Prostate gland (tissue), 2 donors: ENCODE data around the gene CADPS. TPM values are rescaled to one million over a fixed set of nuclear protein-coding genes. Genes with fewer than 3 reads are reported as not detected.

Experiments used
- DNase-seq: peaks from one replicate; pipeline ENCODE4 v3.0.0-alpha.2; 2019; ENCODE audit warnings: low spot score
- H3K27ac ChIP-seq, 2 donors: fragments of 200-600 bp; sonication (generic); 2 replicates each; pipeline ENCODE4 v1.5.1; 2017 to 2019
- H3K27me3 ChIP-seq: fragments of 200-600 bp; sonication (generic); replicated peaks from 2 replicates; pipeline ENCODE4 v1.5.1; 2019; ENCODE audit not compliant: insufficient read depth
- H3K36me3 ChIP-seq, 2 donors: fragments of 200-600 bp; sonication (generic); 1 replicate in 1 of 2; 2 replicates in 1 of 2; pipeline versions ENCODE4 v1.5.1 to v1.8.1; 2017 to 2019
- H3K4me1 ChIP-seq: fragments of 200-600 bp; sonication (generic); replicated peaks from 2 replicates; pipeline ENCODE4 v1.5.1; 2019
- H3K4me3 ChIP-seq, 2 donors: fragments of 200-600 bp; sonication (generic); 2 replicates each; pipeline ENCODE4 v1.5.1; 2017 to 2019
- H3K9me3 ChIP-seq: fragments of 200-600 bp; sonication (generic); 2 replicates; pipeline ENCODE4 v1.5.1; 2017
- POLR2A ChIP-seq: fragments of 450-650 bp; IDR thresholded peaks from one replicate; pipeline ENCODE4 v1.6.1; 2016; ENCODE audit warnings: antibody characterized with exemption, mild to moderate bottlenecking
- POLR2AphosphoS5 ChIP-seq: sonication (generic); formaldehyde crosslinking; IDR thresholded peaks from one replicate; pipeline ENCODE4 v1.6.1; 2017; ENCODE audit warnings: antibody characterized with exemption
- WGBS: methylation state at CpG from one replicate; pipeline ENCODE4 v1.1.5; 2018; 5-methylcytosine and 5-hydroxymethylcytosine counted together
- intact Hi-C: fragments of 100-400 bp; cut with DNase I; formaldehyde crosslinking; loops from one replicate; pipeline ENCODE4 v1.14.2; 2022
- total RNA-seq, 2 donors: library from RNA; depleted of rRNA; stranded (reverse); fragments of >200 nt; gene quantifications; one replicate each; pipeline ENCODE4 v1.1.0, GENCODE V29; 2016
- TF ChIP-seq, protein P1 (sequence below), 4 experiments: fragments of 200-600 bp in 2 of 4; fragments of 450-650 bp in 2 of 4; sonication (generic) in 2 of 4; IDR thresholded peaks; 1 replicate in 3 of 4; 2 replicates in 1 of 4; pipeline ENCODE4 v1.5.1; 2016 to 2019; ENCODE audit warnings: antibody characterized with exemption in 4 of 4, mild to moderate bottlenecking in 2 of 4, moderate library complexity in 2 of 4

CADPS gene
- total RNA-seq, 2 donors from 2014 or later, result 4.0 to 7.7 TPM

DNA sequence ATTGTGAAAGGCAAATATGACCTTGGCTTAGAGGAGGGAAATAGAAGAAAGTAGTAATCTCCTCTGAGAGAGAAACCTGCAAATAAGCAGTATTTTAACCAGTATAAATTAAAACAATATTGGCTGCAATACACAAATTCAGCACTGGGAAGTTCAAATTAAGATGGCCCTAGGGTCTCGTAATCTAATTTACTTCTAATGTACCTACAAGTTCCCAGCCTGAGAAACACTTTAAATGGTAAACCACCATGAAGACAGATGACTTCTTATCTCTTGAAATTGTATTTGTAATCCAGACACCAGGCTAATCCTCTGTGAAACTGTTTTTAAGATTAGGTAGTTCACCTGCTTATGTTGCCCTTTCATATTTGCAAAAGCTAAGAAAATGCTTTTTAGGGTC is 199.7 kb downstream of the CADPS start:
- no peak overlapping the region for H3K4me3 ChIP-seq
- H3K36me3 ChIP-seq, result no peaks in the 10 kb centered on the region
- DNase-seq, result no peak
- no peaks in the 10 kb centered on the region for H3K27me3 ChIP-seq
- WGBS, result 97% methylated on average over 1 of the region's 1 CpG
- intact Hi-C loops, result no loop called here
- TF ChIP-seq, protein P1, sequence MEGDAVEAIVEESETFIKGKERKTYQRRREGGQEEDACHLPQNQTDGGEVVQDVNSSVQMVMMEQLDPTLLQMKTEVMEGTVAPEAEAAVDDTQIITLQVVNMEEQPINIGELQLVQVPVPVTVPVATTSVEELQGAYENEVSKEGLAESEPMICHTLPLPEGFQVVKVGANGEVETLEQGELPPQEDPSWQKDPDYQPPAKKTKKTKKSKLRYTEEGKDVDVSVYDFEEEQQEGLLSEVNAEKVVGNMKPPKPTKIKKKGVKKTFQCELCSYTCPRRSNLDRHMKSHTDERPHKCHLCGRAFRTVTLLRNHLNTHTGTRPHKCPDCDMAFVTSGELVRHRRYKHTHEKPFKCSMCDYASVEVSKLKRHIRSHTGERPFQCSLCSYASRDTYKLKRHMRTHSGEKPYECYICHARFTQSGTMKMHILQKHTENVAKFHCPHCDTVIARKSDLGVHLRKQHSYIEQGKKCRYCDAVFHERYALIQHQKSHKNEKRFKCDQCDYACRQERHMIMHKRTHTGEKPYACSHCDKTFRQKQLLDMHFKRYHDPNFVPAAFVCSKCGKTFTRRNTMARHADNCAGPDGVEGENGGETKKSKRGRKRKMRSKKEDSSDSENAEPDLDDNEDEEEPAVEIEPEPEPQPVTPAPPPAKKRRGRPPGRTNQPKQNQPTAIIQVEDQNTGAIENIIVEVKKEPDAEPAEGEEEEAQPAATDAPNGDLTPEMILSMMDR (IDR thresholded peaks at IDR 0.05), result no peak
- no peak for TF ChIP-seq POLR2A
- TF ChIP-seq POLR2AphosphoS5, result no peak
- H3K9me3 ChIP-seq, result no peaks in the 10 kb centered on the region
- H3K27ac ChIP-seq, result no peak overlapping the region
- H3K4me1 ChIP-seq, result no peaks in the 10 kb centered on the region

DNA sequence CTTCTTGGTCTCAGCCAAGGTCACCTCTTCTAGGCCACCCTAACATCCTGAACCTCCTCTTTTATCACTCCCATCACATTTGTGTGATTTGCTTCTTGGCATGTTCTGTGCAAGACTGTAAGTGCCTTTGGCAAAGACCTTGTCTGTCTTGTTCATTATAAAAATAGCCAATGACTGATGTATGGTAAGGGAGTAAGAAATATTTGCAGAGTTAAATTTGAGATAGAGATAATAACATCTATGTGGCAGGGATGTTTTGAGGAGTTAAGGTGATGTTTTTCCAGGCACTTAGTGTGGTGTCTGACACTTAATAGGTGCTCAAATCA is 202.3 kb downstream of the CADPS start:
- Histone ChIP-seq H3K27me3 (no peaks in the 10 kb centered on the region), H3K36me3 (no peaks in the 10 kb centered on the region), H3K9me3 (no peaks in the 10 kb centered on the region), H3K27ac (no peak overlapping the region), H3K4me3 (no peak overlapping the region), H3K4me1 (no peaks in the 10 kb centered on the region)
- DNase-seq, result no peak
- intact Hi-C loops, result no loop called here
- TF ChIP-seq POLR2A (no peak), POLR2AphosphoS5 (no peak)
- TF ChIP-seq, protein P1 (IDR thresholded peaks at IDR 0.05), result no peak

- no peak overlapping the region for H3K27ac ChIP-seq
- no peak for DNase-seq
- H3K4me3 ChIP-seq, result no peak overlapping the region
- H3K27me3 ChIP-seq, result no peaks in the 10 kb centered on the region
- intact Hi-C loops, result no loop called here
- no peaks in the 10 kb centered on the region for H3K9me3 ChIP-seq
- 78% methylated on average over 10 of the region's 10 CpGs for WGBS
- no peaks in the 10 kb centered on the region for H3K36me3 ChIP-seq
- TF ChIP-seq POLR2AphosphoS5 (no peak), POLR2A (no peak)
- TF ChIP-seq, protein P1 (IDR thresholded peaks at IDR 0.05), result no peak
- no peaks in the 10 kb centered on the region for H3K4me1 ChIP-seq
Observed at GRCh38 chr3:62672270-62672987, 202.8 kb downstream of the CADPS start.

- no peak for DNase-seq
- intact Hi-C loops, result no loop called here
- TF ChIP-seq, protein P1 (IDR thresholded peaks at IDR 0.05), result no peak
- TF ChIP-seq POLR2A (no peak), POLR2AphosphoS5 (no peak)
- H3K9me3 ChIP-seq, result no peaks in the 10 kb centered on the region
- no peaks in the 10 kb centered on the region for H3K27me3 ChIP-seq
- no peak overlapping the region for H3K27ac ChIP-seq
- H3K4me3 ChIP-seq, result no peak overlapping the region
- H3K4me1 ChIP-seq, result no peaks in the 10 kb centered on the region
- no peaks in the 10 kb centered on the region for H3K36me3 ChIP-seq
Observed at GRCh38 chr3:62670351-62670750, 204.9 kb downstream of the CADPS start.

DNA sequence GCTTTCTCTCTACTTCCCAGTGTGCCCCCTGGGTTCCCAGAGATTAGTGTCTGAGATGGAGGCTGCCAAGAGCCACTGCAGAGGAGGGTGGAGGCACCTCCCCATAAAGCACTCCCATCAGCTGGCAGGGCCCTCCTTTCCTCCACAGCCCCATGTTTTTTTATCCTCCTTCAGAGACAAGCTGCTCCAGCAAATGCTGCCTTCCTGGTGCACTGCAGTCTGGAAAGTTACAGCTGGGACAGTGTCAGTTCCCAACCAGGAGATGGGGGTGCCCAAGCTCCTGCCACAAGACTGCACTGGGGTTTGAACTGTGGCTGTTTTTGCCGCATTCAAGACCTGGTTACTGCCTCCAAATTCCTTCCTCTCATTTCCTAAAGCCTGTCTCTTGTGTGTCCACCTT is 206.1 kb downstream of the CADPS start:
- H3K9me3 ChIP-seq, result no peaks in the 10 kb centered on the region
- DNase-seq, result no peak
- H3K27me3 ChIP-seq, result no peaks in the 10 kb centered on the region
- TF ChIP-seq POLR2A (no peak), POLR2AphosphoS5 (no peak)
- intact Hi-C loops, result loop anchor here (5.0 to 10.0 kb wide), 3 partner anchors 206 to 556 kb away; partner anchors contain the start of gene CADPS
- WGBS, result 68% methylated on average over 1 of the region's 1 CpG
- no peaks in the 10 kb centered on the region for H3K36me3 ChIP-seq
- no peaks in the 10 kb centered on the region for H3K4me1 ChIP-seq
- no peak overlapping the region for H3K4me3 ChIP-seq
- H3K27ac ChIP-seq, result no peak overlapping the region
